Loucy (cell line): ENCODE results near the gene FSIP1.

Experiments
- H2AFZ ChIP-seq: fragments of 200-600 bp; sonication (generic); 2 replicates; pipeline ENCODE4 v1.6.0; 2016; ENCODE audit warnings: antibody characterized with exemption, mild to moderate bottlenecking, low read length, moderate library complexity
- H3F3A ChIP-seq: fragments of 200-600 bp; 2 replicates; pipeline ENCODE4 v1.6.0; 2016; ENCODE audit warnings: antibody characterized with exemption, low read depth, mild to moderate bottlenecking
- H3K27me3 ChIP-seq: fragments of 200-600 bp; sonication (generic); 2 replicates; pipeline ENCODE4 v1.6.1; 2014; ENCODE audit warnings: low read length, mild to moderate bottlenecking; ENCODE audit not compliant: insufficient read depth, poor library complexity, severe bottlenecking
- H3K36me3 ChIP-seq: fragments of 200-600 bp; sonication (generic); 2 replicates; pipeline ENCODE4 v1.6.1; 2016; ENCODE audit warnings: low read length; ENCODE audit not compliant: insufficient read depth
- H3K4me1 ChIP-seq: fragments of 200-600 bp; sonication (generic); 2 replicates; pipeline ENCODE4 v1.5.1; 2014; ENCODE audit warnings: low read length, mild to moderate bottlenecking; ENCODE audit not compliant: insufficient read depth, poor library complexity, severe bottlenecking
- H3K4me2 ChIP-seq: fragments of 200-600 bp; sonication (generic); 2 replicates; pipeline ENCODE4 v1.6.0; 2014; ENCODE audit warnings: antibody characterized with exemption, low read length, low read depth, mild to moderate bottlenecking; ENCODE audit not compliant: poor library complexity, severe bottlenecking
- H3K4me3 ChIP-seq: fragments of 200-600 bp; sonication (generic); 2 replicates; pipeline ENCODE4 v1.5.1; 2014; ENCODE audit warnings: low read length, mild to moderate bottlenecking, mixed read lengths; ENCODE audit not compliant: poor library complexity, severe bottlenecking
- H3K79me2 ChIP-seq: fragments of 200-600 bp; sonication (generic); 2 replicates; pipeline ENCODE4 v1.6.1; 2014; ENCODE audit warnings: low read length; ENCODE audit not compliant: insufficient read depth
- H3K9ac ChIP-seq: fragments of 200-600 bp; sonication (generic); 2 replicates; pipeline ENCODE4 v1.6.0; 2014; ENCODE audit warnings: mild to moderate bottlenecking, low read depth, low read length, moderate library complexity; ENCODE audit not compliant: poor library complexity, severe bottlenecking
- H3K9me2 ChIP-seq: fragments of 200-600 bp; sonication (generic); replicated peaks from 2 replicates; pipeline ENCODE4 v1.6.1; 2016; ENCODE audit warnings: low read depth, low read length, mixed read lengths
- H3K9me3 ChIP-seq: fragments of 200-600 bp; sonication (generic); 2 replicates; pipeline ENCODE4 v1.6.1; 2014; ENCODE audit warnings: mild to moderate bottlenecking, antibody characterized with exemption, low read length, low read depth; ENCODE audit not compliant: insufficient read depth
- H4K20me1 ChIP-seq: fragments of 200-600 bp; sonication (generic); 2 replicates; pipeline ENCODE4 v1.6.0; 2014; ENCODE audit warnings: antibody characterized with exemption, low read length, mild to moderate bottlenecking; ENCODE audit not compliant: insufficient read depth, poor library complexity, severe bottlenecking
- CTCF ChIP-seq: fragments of 200-600 bp; sonication (generic); conservative IDR thresholded peaks from 2 replicates; pipeline ENCODE4 v1.5.1; 2014; ENCODE audit warnings: mild to moderate bottlenecking, antibody characterized with exemption, low read length
- EZH2phosphoT487 ChIP-seq: fragments of 200-600 bp; IDR thresholded peaks from 2 replicates; pipeline ENCODE4 v1.6.1; 2018; ENCODE audit warnings: antibody characterized with exemption, mild to moderate bottlenecking, moderate library complexity, borderline replicate concordance

Gene FSIP1

GRCh38 chr15:39585389-39585841, 197.2 kb downstream of the FSIP1 start:
- H4K20me1 ChIP-seq, result no peaks in the 10 kb centered on the region
- H3F3A ChIP-seq, result no peaks in the 10 kb centered on the region
- H3K36me3 ChIP-seq, result no peaks in the 10 kb centered on the region
- H3K9ac ChIP-seq, result no peak overlapping the region
- no peaks in the 10 kb centered on the region for H3K9me2 ChIP-seq
- H2AFZ ChIP-seq, result no peak overlapping the region
- no peaks in the 10 kb centered on the region for H3K27me3 ChIP-seq
- TF ChIP-seq EZH2phosphoT487 (no peak), CTCF (no peak)
- H3K79me2 ChIP-seq, result no peaks in the 10 kb centered on the region
- peaks cover 10% of the 10 kb centered on the region for H3K4me1 ChIP-seq
- no peak overlapping the region for H3K4me3 ChIP-seq
- no peaks in the 10 kb centered on the region for H3K9me3 ChIP-seq
- H3K4me2 ChIP-seq, result peak overlapping the region; percentile 17

- Histone ChIP-seq H3K36me3 (no peaks in the 10 kb centered on the region), H3K9me2 (no peaks in the 10 kb centered on the region), H3F3A (no peaks in the 10 kb centered on the region), H3K9ac (no peak overlapping the region), H3K4me2 (peak overlapping the region; percentile 17), H3K4me1 (peaks cover 10% of the 10 kb centered on the region), H3K9me3 (no peaks in the 10 kb centered on the region), H3K4me3 (no peak overlapping the region), H2AFZ (no peak overlapping the region), H3K79me2 (no peaks in the 10 kb centered on the region), H3K27me3 (no peaks in the 10 kb centered on the region), H4K20me1 (no peaks in the 10 kb centered on the region)
- TF ChIP-seq CTCF, result no peak
- no peak for TF ChIP-seq EZH2phosphoT487
Observed at GRCh38 chr15:39584662-39585388, 197.8 kb downstream of the FSIP1 start.

- Histone ChIP-seq H3K36me3 (no peaks in the 10 kb centered on the region), H2AFZ (no peak overlapping the region), H3K9me3 (no peaks in the 10 kb centered on the region), H3K4me3 (no peak overlapping the region), H3K27me3 (no peaks in the 10 kb centered on the region), H3K9ac (no peak overlapping the region), H3F3A (no peaks in the 10 kb centered on the region), H3K4me1 (peaks cover 10% of the 10 kb centered on the region), H3K79me2 (no peaks in the 10 kb centered on the region), H3K9me2 (no peaks in the 10 kb centered on the region), H3K4me2 (no peak overlapping the region), H4K20me1 (no peaks in the 10 kb centered on the region)
- TF ChIP-seq CTCF, result no peak
- TF ChIP-seq EZH2phosphoT487, result no peak
Observed at GRCh38 chr15:39584266-39584659, 198.4 kb downstream of the FSIP1 start.
